H1 (cell line): ENCODE data around the gene FA2H. TPM values are rescaled to one million over a fixed set of nuclear protein-coding genes. Genes with fewer than 3 reads are reported as not detected.

Experiments
- CTCF ChIA-PET: fragments of 300-600 bp; sonication (Branson Sonifier 250); formaldehyde crosslinking; loops from one replicate; lab custom pipeline; 2021; ENCODE audit not compliant: partially characterized antibody; lab: Charles Lee
- POLR2A ChIA-PET: fragments of 300-600 bp; sonication (Branson Sonifier 250); formaldehyde crosslinking; loops from one replicate; lab custom pipeline; 2021; ENCODE audit warnings: inconsistent platforms; ENCODE audit not compliant: partially characterized antibody; lab: Charles Lee
- DNase-seq, 2 experiments: peaks; one replicate each; pipeline versions ENCODE4 v3.0.0 to v3.0.0-alpha.2; 2010 to 2022; ENCODE audit warnings: low spot score in 2 of 2, low read depth in 1 of 2, mixed read lengths in 1 of 2
- FAIRE-seq: peaks from 2 replicates; lab custom pipeline; 2011; peaks lifted over from hg19 to GRCh38; lab: Jason Lieb, UNC
- H2AFZ ChIP-seq: 2 replicates; pipeline ENCODE4 v1.8.1; 2012; ENCODE audit warnings: low read length, inconsistent platforms
- H2AK5ac ChIP-seq: 2 replicates; pipeline ENCODE4 v1.6.1; 2013; ENCODE audit warnings: low read depth, low read length
- H2BK120ac ChIP-seq: replicated peaks from 2 replicates; pipeline ENCODE3; 2013; ENCODE audit warnings: low read depth, low read length, inconsistent platforms
- H2BK12ac ChIP-seq: 2 replicates; pipeline ENCODE4 v1.6.1; 2013; ENCODE audit warnings: low read depth, low read length
- H2BK15ac ChIP-seq: 2 replicates; pipeline ENCODE4 v1.6.1; 2013; ENCODE audit warnings: low read length
- H2BK20ac ChIP-seq: 2 replicates; pipeline ENCODE4 v1.6.1; 2013; ENCODE audit warnings: low read length
- H2BK5ac ChIP-seq: 2 replicates; pipeline ENCODE4 v1.6.1; 2013; ENCODE audit warnings: low read depth, low read length
- H3K14ac ChIP-seq: 2 replicates; pipeline ENCODE4 v1.6.1; 2013; ENCODE audit warnings: inconsistent platforms; ENCODE audit not compliant: insufficient read length
- H3K18ac ChIP-seq: 2 replicates; pipeline ENCODE4 v1.6.1; 2013; ENCODE audit warnings: low read length; ENCODE audit errors: extremely low read depth
- H3K23ac ChIP-seq: 2 replicates; pipeline ENCODE4 v1.6.1; 2013; ENCODE audit warnings: inconsistent platforms; ENCODE audit not compliant: insufficient read length
- H3K23me2 ChIP-seq: 2 replicates; pipeline ENCODE4 v1.6.1; 2013; ENCODE audit warnings: low read depth, low read length
- H3K27ac ChIP-seq: 2 replicates; pipeline ENCODE4 v1.6.1; 2011; ENCODE audit warnings: low read depth, low read length, inconsistent platforms
- H3K27me3 ChIP-seq, 4 experiments: replicated peaks in 1 of 4; 1 replicate in 1 of 4; 2 replicates in 3 of 4; pipeline versions ENCODE4 v1.6.1 to v1.8.1; 2011 to 2013; ENCODE audit warnings: low read length in 3 of 4, mild to moderate bottlenecking in 3 of 4, inconsistent platforms in 2 of 4, mixed read lengths in 2 of 4, moderate library complexity in 1 of 4; ENCODE audit not compliant: control insufficient read depth in 3 of 4, insufficient read depth in 3 of 4; ENCODE audit errors: extremely low read depth in 1 of 4
- H3K36me3 ChIP-seq, 4 experiments: 2 replicates each; pipeline versions ENCODE4 v1.6.1 to v1.8.1; 2011 to 2013; ENCODE audit warnings: mild to moderate bottlenecking in 4 of 4, low read length in 3 of 4, moderate library complexity in 2 of 4, control low read depth in 1 of 4, inconsistent platforms in 1 of 4; ENCODE audit not compliant: insufficient read depth in 4 of 4, control insufficient read depth in 2 of 4
- H3K4ac ChIP-seq: replicated peaks from 2 replicates; pipeline ENCODE3; 2013; ENCODE audit warnings: low read length, low read depth, mixed read lengths, inconsistent platforms; ENCODE audit not compliant: insufficient read length
- H3K4me1 ChIP-seq, 4 experiments: replicated peaks in 1 of 4; 1 replicate in 1 of 4; 2 replicates in 3 of 4; pipeline versions ENCODE4 v1.6.1 to v1.8.1; 2011 to 2013; ENCODE audit warnings: low read length in 3 of 4, inconsistent platforms in 2 of 4, mixed read lengths in 1 of 4; ENCODE audit not compliant: insufficient read depth in 4 of 4, control insufficient read depth in 3 of 4
- H3K4me2 ChIP-seq, 2 experiments: 2 replicates each; pipeline versions ENCODE4 v1.6.1 to v1.8.1; 2011 to 2013; ENCODE audit warnings: low read depth in 2 of 2, low read length in 2 of 2, control low read depth in 1 of 2, inconsistent platforms in 1 of 2, mild to moderate bottlenecking in 1 of 2; ENCODE audit not compliant: insufficient read depth in 1 of 2
- H3K4me3 ChIP-seq, 4 experiments: fragments of 200-600, 300-600 bp in 1 of 4; sonication (generic), shearing (Covaris generic), sonication (Bioruptor Twin) in 1 of 4; 2 replicates each; pipeline versions ENCODE4 v1.5.1 to v1.8.1; 2011 to 2016; ENCODE audit warnings: low read length in 4 of 4, low read depth in 3 of 4, control low read depth in 2 of 4, inconsistent platforms in 2 of 4, mild to moderate bottlenecking in 2 of 4, mixed read lengths in 1 of 4, moderate library complexity in 1 of 4; ENCODE audit not compliant: insufficient read depth in 2 of 4; ENCODE audit errors: extremely low read depth in 1 of 4
- H3K56ac ChIP-seq: replicated peaks from 2 replicates; pipeline ENCODE3; 2013; ENCODE audit warnings: low read depth, mild to moderate bottlenecking, mixed read lengths, low read length, inconsistent platforms; ENCODE audit not compliant: insufficient read length
- H3K79me1 ChIP-seq: 2 replicates; pipeline ENCODE4 v1.6.1; 2013; ENCODE audit warnings: low read depth, low read length, control low read depth
- H3K79me2 ChIP-seq, 2 experiments: 2 replicates each; pipeline versions ENCODE4 v1.6.1 to v1.8.1; 2012 to 2013; ENCODE audit warnings: low read length in 2 of 2, mild to moderate bottlenecking in 2 of 2, inconsistent platforms in 1 of 2; ENCODE audit not compliant: insufficient read depth in 2 of 2, control insufficient read depth in 1 of 2
- H3K9ac ChIP-seq, 4 experiments: replicated peaks in 1 of 4; 1 replicate in 1 of 4; 2 replicates in 3 of 4; pipeline versions ENCODE4 v1.6.1 to v1.8.1; 2011 to 2013; ENCODE audit warnings: low read depth in 3 of 4, low read length in 3 of 4, control low read depth in 2 of 4, mild to moderate bottlenecking in 2 of 4, moderate library complexity in 2 of 4, inconsistent platforms in 1 of 4; ENCODE audit errors: extremely low read depth in 1 of 4
- H3K9me3 ChIP-seq, 2 experiments: 2 replicates each; pipeline versions ENCODE4 v1.6.1 to v1.8.1; 2012 to 2013; ENCODE audit warnings: mild to moderate bottlenecking in 2 of 2, moderate library complexity in 2 of 2, control low read depth in 1 of 2, inconsistent platforms in 1 of 2, low read depth in 1 of 2, low read length in 1 of 2, mixed read lengths in 1 of 2; ENCODE audit not compliant: insufficient read depth in 2 of 2
- H4K20me1 ChIP-seq, 2 experiments: replicated peaks in 1 of 2; 2 replicates each; pipeline versions ENCODE3 to v1.8.1; 2011 to 2013; ENCODE audit warnings: inconsistent platforms in 2 of 2, low read length in 2 of 2, mild to moderate bottlenecking in 1 of 2; ENCODE audit not compliant: insufficient read depth in 2 of 2, control insufficient read depth in 1 of 2
- H4K5ac ChIP-seq: 2 replicates; pipeline ENCODE4 v1.6.1; 2013; ENCODE audit warnings: low read length, low read depth, mixed read lengths, inconsistent platforms; ENCODE audit not compliant: insufficient read length
- H4K8ac ChIP-seq: 2 replicates; pipeline ENCODE4 v1.8.0; 2013; ENCODE audit warnings: mild to moderate bottlenecking, moderate library complexity, low read length, inconsistent platforms; ENCODE audit not compliant: insufficient read depth; ENCODE audit errors: extremely low read depth
- H4K91ac ChIP-seq: replicated peaks from 2 replicates; pipeline ENCODE3; 2013; ENCODE audit warnings: low read length, mixed read lengths, inconsistent platforms; ENCODE audit not compliant: insufficient read length
- CBX5 ChIP-seq: fragments of 300-800, 300-1000 bp; sonication (generic); IDR thresholded peaks from 2 replicates; pipeline ENCODE4 v1.7.1; 2016; ENCODE audit warnings: antibody characterized with exemption, low read length, low read depth
- CBX8 ChIP-seq: fragments of 300-800, 300-1000 bp; sonication (generic); IDR thresholded peaks from 2 replicates; pipeline ENCODE4 v1.7.1; 2016; ENCODE audit warnings: low read depth, low read length, borderline replicate concordance
- CHD1 ChIP-seq: IDR thresholded peaks from 2 replicates; pipeline ENCODE4 v1.6.1; 2012; ENCODE audit warnings: low read depth, low read length, improper control_type of control experiment
- NANOG ChIP-seq: IDR thresholded peaks from 2 replicates; pipeline ENCODE4 v1.6.1; 2011; ENCODE audit warnings: low read length, low read depth, mild to moderate bottlenecking, inconsistent platforms; ENCODE audit not compliant: insufficient read depth, poor library complexity, severe bottlenecking
- USF2 ChIP-seq: IDR thresholded peaks from 2 replicates; pipeline ENCODE4 v1.6.1; 2011; ENCODE audit warnings: low read length, improper control_type of control experiment
- WGBS, 2 experiments: shearing (Covaris generic) in 1 of 2; methylation state at CpG; one replicate each; pipeline versions ENCODE4 v1.1.6 to v1.1.7; 2013 to 2015; ENCODE audit warnings: low lambda C conversion rate in 2 of 2, mixed read lengths in 2 of 2, inconsistent platforms in 1 of 2, low coverage in 1 of 2, missing lambda C conversion rate in 1 of 2; ENCODE audit not compliant: insufficient replicate concordance in 2 of 2, insufficient coverage in 1 of 2, insufficient read length in 1 of 2; ENCODE audit errors: extremely low coverage in 1 of 2, missing lambda C conversion rate in 1 of 2; 5-methylcytosine and 5-hydroxymethylcytosine counted together
- polyA plus RNA-seq, 7 experiments: library from polyadenylated mRNA; depleted of rRNA in 3 of 7; stranded (reverse) in 5 of 7; unstranded in 2 of 7; fragments of >200 nt in 5 of 7; fragments of 200-250 nt in 2 of 7; gene quantifications; 1 replicate in 5 of 7; 2 replicates in 1 of 7; 4 replicates in 1 of 7; pipeline versions ENCODE4 v1.2.1 to v1.2.3, GENCODE V29; 2011 to 2013; ENCODE audit warnings: missing spikeins in 2 of 7, mixed read lengths in 2 of 7
- total RNA-seq: library from RNA; stranded (reverse); fragmentation: NEBNext Ultra II Directional; extraction: Animal tissue kit (Norgen Biotek cat#: 25700); gene quantifications from 2 replicates; pipeline ENCODE4 v1.2.1, GENCODE V29; 2021

The FA2H gene
- total and polyA plus RNA-seq, 2 of the 8 experiments (the other 6 are each of a cell fraction or from before 2014, with no cell fraction given): 2.1 to 2.5 TPM

GRCh38 chr16:74757349-74757748, 17.3 kb downstream of the FA2H start:
- H3K14ac ChIP-seq: no peak overlapping the region
- no peak overlapping the region for H2BK120ac ChIP-seq
- no peak overlapping the region for H2AFZ ChIP-seq
- no peak overlapping the region for H3K9ac ChIP-seq
- no peak overlapping the region for H3K4me3 ChIP-seq
- H4K5ac ChIP-seq: no peak overlapping the region
- no peak overlapping the region for H2AK5ac ChIP-seq
- no peak overlapping the region for H3K18ac ChIP-seq
- no peaks in the 10 kb centered on the region for H3K27me3 ChIP-seq
- WGBS, 2 experiments: 83% methylated on average over 4 of the region's 4 CpGs; no CpG with 5 or more reads in 1 of the 2 experiments
- no peak overlapping the region for H2BK15ac ChIP-seq
- H3K79me2 ChIP-seq: no peaks in the 10 kb centered on the region
- no peak overlapping the region for H3K56ac ChIP-seq
- H3K4ac ChIP-seq: no peak overlapping the region
- FAIRE-seq: no peak
- no peak overlapping the region for H3K4me2 ChIP-seq
- H2BK5ac ChIP-seq: no peak overlapping the region
- no peak overlapping the region for H4K8ac ChIP-seq
- peaks cover 0 to 4% (median 0%) of the 10 kb centered on the region in 4 experiments; a peak in 1 of 7 replicates for H3K4me1 ChIP-seq
- H2BK12ac ChIP-seq: no peak overlapping the region
- no peaks in the 10 kb centered on the region for H3K23me2 ChIP-seq
- POLR2A ChIA-PET: no interaction called here
- H3K27ac ChIP-seq: no peak overlapping the region
- H3K9me3 ChIP-seq: no peaks in the 10 kb centered on the region
- no peaks in the 10 kb centered on the region for H3K79me1 ChIP-seq
- no peaks in the 10 kb centered on the region for H4K20me1 ChIP-seq
- no peak overlapping the region for H4K91ac ChIP-seq
- no peak for DNase-seq
- H3K23ac ChIP-seq: no peak overlapping the region
- H3K36me3 ChIP-seq: no peaks in the 10 kb centered on the region
- no peak overlapping the region for H2BK20ac ChIP-seq
- CTCF ChIA-PET: interaction anchor here (1.2 kb wide), 2 partner anchors 10 to 34 kb away, joined by 3 to 5 read pairs; no protein-coding TSS in a partner anchor
- TF ChIP-seq CBX8: no peak
- no peak for TF ChIP-seq CHD1
- no peak for TF ChIP-seq CBX5
- no peak for TF ChIP-seq NANOG
- no peak for TF ChIP-seq USF2
